Lung (tissue), 12 donors: Measurements from ENCODE around the gene ACTN1. TPM values are rescaled to one million over a fixed set of nuclear protein-coding genes. Genes with fewer than 3 reads are reported as not detected.

Source experiments
- ATAC-seq: fragments of 200-7000 bp; cut with Tn5 transposase; one replicate; pipeline ENCODE4 v1.9.1; 2020; ENCODE audit warnings: moderate number of reproducible peaks; ENCODE audit not compliant: insufficient read depth, low FRiP score
- DNase-seq, 3 donors: peaks; one replicate each; pipeline ENCODE4 v3.0.0-alpha.2; 2013 to 2017
- H3K27ac ChIP-seq, 2 donors: one replicate each; pipeline ENCODE4 v1.5.1; 2013; ENCODE audit warnings: mild to moderate bottlenecking in 2 of 2, moderate library complexity in 2 of 2, control low read depth in 1 of 2, inconsistent platforms in 1 of 2, low read depth in 1 of 2, low read length in 1 of 2
- H3K27me3 ChIP-seq, 3 donors: one replicate each; pipeline ENCODE4 v1.5.1; 2013; ENCODE audit warnings: low read length in 2 of 3; ENCODE audit not compliant: control insufficient read depth in 3 of 3, insufficient read depth in 3 of 3
- H3K36me3 ChIP-seq, 4 donors: one replicate each; pipeline ENCODE4 v1.5.1; 2013; ENCODE audit warnings: low read length in 4 of 4, mild to moderate bottlenecking in 1 of 4, moderate library complexity in 1 of 4; ENCODE audit not compliant: control insufficient read depth in 4 of 4, insufficient read depth in 4 of 4
- H3K4me1 ChIP-seq, 5 donors: one replicate each; pipeline ENCODE4 v1.5.1; 2013; ENCODE audit warnings: low read length in 5 of 5, mild to moderate bottlenecking in 2 of 5, moderate library complexity in 1 of 5; ENCODE audit not compliant: control insufficient read depth in 5 of 5, insufficient read depth in 5 of 5
- H3K4me3 ChIP-seq: one replicate; pipeline ENCODE4 v1.5.1; 2013; ENCODE audit warnings: mild to moderate bottlenecking, control low read depth, moderate library complexity
- H3K9ac ChIP-seq, 2 donors: one replicate each; pipeline ENCODE4 v1.5.1; 2013; ENCODE audit warnings: low read length in 2 of 2, control low read depth in 1 of 2; ENCODE audit not compliant: insufficient read depth in 1 of 2
- H3K9me3 ChIP-seq, 4 donors: one replicate each; pipeline ENCODE4 v1.5.1; 2013; ENCODE audit warnings: low read length in 3 of 4, mild to moderate bottlenecking in 1 of 4, moderate library complexity in 1 of 4; ENCODE audit not compliant: control insufficient read depth in 4 of 4, insufficient read depth in 3 of 4
- CTCF ChIP-seq: IDR thresholded peaks from 2 replicates; pipeline ENCODE4 v1.5.1; 2012; ENCODE audit warnings: mild to moderate bottlenecking; ENCODE audit errors: control extremely low read depth, extremely low read depth
- WGBS, 2 donors: extraction: QIAGEN DNeasy Blood & Tissue Kit; methylation state at CpG; one replicate each; pipeline ENCODE4 v1.1.7; 2013; 5-methylcytosine and 5-hydroxymethylcytosine counted together
- polyA plus RNA-seq, 2 donors: library from polyadenylated mRNA; stranded (reverse); fragments of 200-250 nt; gene quantifications; one replicate each; pipeline ENCODE4 v1.2.1, GENCODE V29; 2013
- total RNA-seq, 2 donors: library from RNA; depleted of rRNA in 1 of 2; stranded (reverse); fragments of >200 nt in 1 of 2; gene quantifications; one replicate each; pipeline ENCODE4 v1.2.1, GENCODE V29; 2014 to 2021
- donor health status: control.
- donor health status: control.
- donor health status: Bipolar disorder and iron deficiency.
- donor health status: healthy.
- donor health status: DM: yes; HTN: yes; CAD: no.

The ACTN1 gene
- total and polyA plus RNA-seq, 4 donors, result 40.9 to 168 (median 117) TPM

GRCh38 chr14:68936980-68937379 is 42.1 kb downstream of the ACTN1 start:
- ATAC-seq (no peak), DNase-seq (no peak)
- H3K4me1 ChIP-seq, result peaks cover 26 to 67% (median 46%) of the 10 kb centered on the region in 5 donors
- H3K4me3 ChIP-seq, result no peak overlapping the region
- no peak overlapping the region for H3K9ac ChIP-seq
- no peaks in the 10 kb centered on the region for H3K36me3 ChIP-seq
- H3K27me3 ChIP-seq, result no peaks in the 10 kb centered on the region
- TF ChIP-seq CTCF, result no peak
- 75 to 87% methylated on average over 2 of the region's 2 CpGs for WGBS, 2 donors
- no peaks in the 10 kb centered on the region for H3K9me3 ChIP-seq
- H3K27ac ChIP-seq, result peak overlapping the region in 1 of 2 donors; percentile 72

DNA sequence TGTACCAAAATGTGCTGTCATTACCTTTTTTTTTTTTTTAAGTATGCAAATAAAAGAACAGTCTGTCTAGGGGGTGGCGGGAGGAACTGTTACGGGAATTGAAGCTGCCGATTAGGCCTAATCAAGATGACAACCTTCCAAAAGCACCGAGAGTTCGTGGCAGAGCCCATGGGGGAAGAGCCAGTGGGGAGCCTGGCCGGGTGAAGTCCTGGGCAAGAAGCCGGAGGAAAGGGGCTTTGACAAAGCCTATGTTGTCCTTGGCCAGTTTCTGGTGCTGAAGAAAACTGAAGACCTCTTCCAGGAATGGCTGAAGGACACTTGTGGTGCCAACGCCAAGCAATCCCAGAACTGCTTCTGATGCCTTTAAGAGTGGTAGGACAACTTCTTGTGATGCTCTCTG is 42.6 kb downstream of the ACTN1 start:
- DNase-seq (no peak), ATAC-seq (no peak)
- WGBS, 2 donors, result 80 to 84% methylated on average over 8 of the region's 8 CpGs

DNA sequence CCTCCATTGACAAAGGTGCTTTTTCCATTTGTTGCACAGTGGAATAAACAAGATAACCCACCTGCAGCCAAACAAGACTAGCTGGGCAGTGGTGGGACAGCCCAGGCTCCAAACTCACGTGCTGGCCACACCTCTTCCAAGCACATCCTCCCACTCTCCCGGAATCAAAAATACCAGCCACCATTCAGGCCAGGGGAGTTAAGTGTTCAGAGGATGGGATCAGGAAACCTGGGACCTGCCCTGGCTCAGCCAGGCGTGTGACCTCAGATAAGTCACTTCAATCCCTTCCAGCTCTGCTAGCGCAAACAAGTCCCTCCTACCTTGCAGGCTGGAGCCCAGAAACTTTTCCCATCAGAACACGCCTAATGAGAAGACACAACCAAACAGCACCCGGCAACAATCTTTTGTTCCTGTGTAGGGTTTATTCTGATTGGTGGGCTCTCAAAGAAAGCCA is 43.3 kb downstream of the ACTN1 start:
- Histone ChIP-seq H3K27ac (peak overlapping the region in 1 of 2 donors; percentile 26), H3K9ac (no peak overlapping the region), H3K4me3 (no peak overlapping the region), H3K36me3 (peaks cover 0 to 6% (median 0%) of the 10 kb centered on the region in 4 donors), H3K9me3 (no peaks in the 10 kb centered on the region), H3K4me1 (peaks cover 26 to 58% (median 43%) of the 10 kb centered on the region in 5 donors), H3K27me3 (no peaks in the 10 kb centered on the region)
- 77 to 81% methylated on average over 6 of the region's 6 CpGs for WGBS, 2 donors
- peak; percentile 30 for ATAC-seq
- DNase-seq, result peak in 2 of 3 donors; percentile 49 to 59
- TF ChIP-seq CTCF, result no peak

More for the DNA sequence above, 42.6 kb downstream of the ACTN1 start:
- H3K27ac ChIP-seq, result peak overlapping the region; percentile 70 to 72
- TF ChIP-seq CTCF, result no peak
- H3K9ac ChIP-seq, result no peak overlapping the region
- no peaks in the 10 kb centered on the region for H3K27me3 ChIP-seq
- H3K4me3 ChIP-seq, result no peak overlapping the region
- peaks cover 26 to 62% (median 45%) of the 10 kb centered on the region in 5 donors for H3K4me1 ChIP-seq
- H3K9me3 ChIP-seq, result no peaks in the 10 kb centered on the region
- peaks cover 0 to under 1% (median 0%) of the 10 kb centered on the region in 4 donors for H3K36me3 ChIP-seq

GRCh38 chr14:68934066-68934465 is 45.0 kb downstream of the ACTN1 start:
- DNase-seq (peak; percentile 52 to 64 (median 63)), ATAC-seq (no peak)
- Histone ChIP-seq H3K4me1 (peaks cover 22 to 47% (median 28%) of the 10 kb centered on the region in 5 donors), H3K4me3 (no peak overlapping the region), H3K27ac (peak overlapping the region in 1 of 2 donors; percentile 4), H3K9me3 (no peaks in the 10 kb centered on the region), H3K9ac (no peak overlapping the region), H3K27me3 (no peaks in the 10 kb centered on the region), H3K36me3 (peaks cover 0 to 6% (median 0%) of the 10 kb centered on the region in 4 donors)
- WGBS, 2 donors, result 84 to 87% methylated on average over 9 of the region's 9 CpGs
- no peak for TF ChIP-seq CTCF
